ENCODE results near the gene SNX32. TPM values are rescaled to one million over a fixed set of nuclear protein-coding genes. Genes with fewer than 3 reads are reported as not detected.

Gene SNX32
- total RNA-seq, 1 experiment from 2014 or later: not detected

DNA sequence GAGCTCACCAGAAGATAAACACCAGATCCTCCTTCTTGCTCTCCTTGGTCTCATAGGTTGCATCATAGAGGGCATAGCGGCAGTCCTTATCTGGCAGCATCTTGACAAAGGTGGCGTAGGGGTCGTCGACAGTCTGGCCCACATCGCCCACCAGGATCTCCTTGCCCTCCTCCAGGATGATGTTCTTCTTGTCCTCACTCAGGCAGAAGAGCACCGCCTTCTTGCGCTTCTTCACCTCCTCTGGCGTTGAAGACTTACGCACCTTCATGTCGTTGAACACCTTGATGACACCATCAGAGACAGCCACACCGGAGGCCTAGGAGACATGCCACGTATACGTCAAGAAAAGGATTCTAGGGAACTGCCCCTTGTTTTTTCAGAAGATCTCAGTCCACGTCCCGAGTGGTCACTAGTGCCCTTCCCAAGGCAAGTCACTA is 22.2 kb downstream of the SNX32 start:
- Histone ChIP-seq H3K27ac (ENCODE audit: low read depth, low read length) (0 out of 2 replicates have a peak overlapping the region, but pooled peaks have one; percentile 97), H2AFZ (ENCODE audit: low read depth, low read length, poor library complexity, severe bottlenecking) (no peak overlapping the region), H3K79me2 (ENCODE audit: insufficient read depth, low read length) (peaks cover 44% of the 10 kb centered on the region), H3K9me3 (ENCODE audit: control insufficient read depth in 1 of 2, insufficient read depth in 1 of 2, low read depth in 1 of 2, low read length in 2 of 2) (no peaks in the 10 kb centered on the region; a peak in 1 of 4 replicates), H3K9ac (ENCODE audit: low read length) (peak overlapping the region; percentile 87; the same call in 1 of the 2 replicates), H3K4me2 (ENCODE audit: low read length) (peak overlapping the region; percentile 77), H3K4me1 (ENCODE audit: control insufficient read depth in 1 of 2, insufficient read depth in 2 of 2, low read length in 2 of 2) (peaks cover 14 to 32% of the 10 kb centered on the region in 2 experiments), H3K4me3 (replicated peaks in 1 of 2; ENCODE audit: low read depth in 1 of 2, low read length in 2 of 2) (peak overlapping the region; percentile 85 to 100), H3K27me3 (ENCODE audit: insufficient read depth, low read length) (no peaks in the 10 kb centered on the region), H3K36me3 (ENCODE audit: control insufficient read depth in 1 of 2, insufficient read depth in 2 of 2, low read length in 2 of 2) (peaks cover 31 to 56% of the 10 kb centered on the region in 2 experiments), H3K9me2 (ENCODE audit: insufficient read depth) (no peaks in the 10 kb centered on the region), H4K20me1 (ENCODE audit: insufficient read depth) (peaks cover 15% of the 10 kb centered on the region; the same call in 1 of the 2 replicates)
- intact Hi-C loops (cut with micrococcal nuclease): no loop called here
- ATAC-seq: no peak
- no peak for DNase-seq (ENCODE audit: low read depth, low spot score)
- RAD21 ChIA-PET (ENCODE audit: low non-redundant PET in 1 of 2, low total read pairs in 2 of 2, uncharacterized antibody in 2 of 2, unreplicated experiment in 2 of 2): no interaction called here
- BruUV-seq (replicated peaks): no TSS peak
- no peak for TF ChIP-seq JUND (IDR thresholded peaks at IDR 0.05)
- TF ChIP-seq FOSL1 (IDR thresholded peaks at IDR 0.05; ENCODE audit: low read depth): no peak
- TF ChIP-seq SP1 (IDR thresholded peaks at IDR 0.05; ENCODE audit: low read depth): no peak
- TF ChIP-seq TCF7L2 (IDR thresholded peaks at IDR 0.05; ENCODE audit: borderline replicate concordance, extremely low read depth, insufficient read depth, insufficient read length): no peak
- TF ChIP-seq SIN3A (IDR thresholded peaks at IDR 0.05; ENCODE audit: low read depth): no peak
- no peak for TF ChIP-seq EZH2 (IDR thresholded peaks at IDR 0.05)
- TF ChIP-seq, protein P1, sequence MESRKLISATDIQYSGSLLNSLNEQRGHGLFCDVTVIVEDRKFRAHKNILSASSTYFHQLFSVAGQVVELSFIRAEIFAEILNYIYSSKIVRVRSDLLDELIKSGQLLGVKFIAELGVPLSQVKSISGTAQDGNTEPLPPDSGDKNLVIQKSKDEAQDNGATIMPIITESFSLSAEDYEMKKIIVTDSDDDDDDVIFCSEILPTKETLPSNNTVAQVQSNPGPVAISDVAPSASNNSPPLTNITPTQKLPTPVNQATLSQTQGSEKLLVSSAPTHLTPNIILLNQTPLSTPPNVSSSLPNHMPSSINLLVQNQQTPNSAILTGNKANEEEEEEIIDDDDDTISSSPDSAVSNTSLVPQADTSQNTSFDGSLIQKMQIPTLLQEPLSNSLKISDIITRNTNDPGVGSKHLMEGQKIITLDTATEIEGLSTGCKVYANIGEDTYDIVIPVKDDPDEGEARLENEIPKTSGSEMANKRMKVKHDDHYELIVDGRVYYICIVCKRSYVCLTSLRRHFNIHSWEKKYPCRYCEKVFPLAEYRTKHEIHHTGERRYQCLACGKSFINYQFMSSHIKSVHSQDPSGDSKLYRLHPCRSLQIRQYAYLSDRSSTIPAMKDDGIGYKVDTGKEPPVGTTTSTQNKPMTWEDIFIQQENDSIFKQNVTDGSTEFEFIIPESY (IDR thresholded peaks at IDR 0.05; ENCODE audit: extremely low read depth, insufficient replicate concordance, low read length): no peak
- TF ChIP-seq, protein P2, sequence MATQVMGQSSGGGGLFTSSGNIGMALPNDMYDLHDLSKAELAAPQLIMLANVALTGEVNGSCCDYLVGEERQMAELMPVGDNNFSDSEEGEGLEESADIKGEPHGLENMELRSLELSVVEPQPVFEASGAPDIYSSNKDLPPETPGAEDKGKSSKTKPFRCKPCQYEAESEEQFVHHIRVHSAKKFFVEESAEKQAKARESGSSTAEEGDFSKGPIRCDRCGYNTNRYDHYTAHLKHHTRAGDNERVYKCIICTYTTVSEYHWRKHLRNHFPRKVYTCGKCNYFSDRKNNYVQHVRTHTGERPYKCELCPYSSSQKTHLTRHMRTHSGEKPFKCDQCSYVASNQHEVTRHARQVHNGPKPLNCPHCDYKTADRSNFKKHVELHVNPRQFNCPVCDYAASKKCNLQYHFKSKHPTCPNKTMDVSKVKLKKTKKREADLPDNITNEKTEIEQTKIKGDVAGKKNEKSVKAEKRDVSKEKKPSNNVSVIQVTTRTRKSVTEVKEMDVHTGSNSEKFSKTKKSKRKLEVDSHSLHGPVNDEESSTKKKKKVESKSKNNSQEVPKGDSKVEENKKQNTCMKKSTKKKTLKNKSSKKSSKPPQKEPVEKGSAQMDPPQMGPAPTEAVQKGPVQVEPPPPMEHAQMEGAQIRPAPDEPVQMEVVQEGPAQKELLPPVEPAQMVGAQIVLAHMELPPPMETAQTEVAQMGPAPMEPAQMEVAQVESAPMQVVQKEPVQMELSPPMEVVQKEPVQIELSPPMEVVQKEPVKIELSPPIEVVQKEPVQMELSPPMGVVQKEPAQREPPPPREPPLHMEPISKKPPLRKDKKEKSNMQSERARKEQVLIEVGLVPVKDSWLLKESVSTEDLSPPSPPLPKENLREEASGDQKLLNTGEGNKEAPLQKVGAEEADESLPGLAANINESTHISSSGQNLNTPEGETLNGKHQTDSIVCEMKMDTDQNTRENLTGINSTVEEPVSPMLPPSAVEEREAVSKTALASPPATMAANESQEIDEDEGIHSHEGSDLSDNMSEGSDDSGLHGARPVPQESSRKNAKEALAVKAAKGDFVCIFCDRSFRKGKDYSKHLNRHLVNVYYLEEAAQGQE (IDR thresholded peaks at IDR 0.05; ENCODE audit: low read depth): no peak
- TF ChIP-seq, protein P3, sequence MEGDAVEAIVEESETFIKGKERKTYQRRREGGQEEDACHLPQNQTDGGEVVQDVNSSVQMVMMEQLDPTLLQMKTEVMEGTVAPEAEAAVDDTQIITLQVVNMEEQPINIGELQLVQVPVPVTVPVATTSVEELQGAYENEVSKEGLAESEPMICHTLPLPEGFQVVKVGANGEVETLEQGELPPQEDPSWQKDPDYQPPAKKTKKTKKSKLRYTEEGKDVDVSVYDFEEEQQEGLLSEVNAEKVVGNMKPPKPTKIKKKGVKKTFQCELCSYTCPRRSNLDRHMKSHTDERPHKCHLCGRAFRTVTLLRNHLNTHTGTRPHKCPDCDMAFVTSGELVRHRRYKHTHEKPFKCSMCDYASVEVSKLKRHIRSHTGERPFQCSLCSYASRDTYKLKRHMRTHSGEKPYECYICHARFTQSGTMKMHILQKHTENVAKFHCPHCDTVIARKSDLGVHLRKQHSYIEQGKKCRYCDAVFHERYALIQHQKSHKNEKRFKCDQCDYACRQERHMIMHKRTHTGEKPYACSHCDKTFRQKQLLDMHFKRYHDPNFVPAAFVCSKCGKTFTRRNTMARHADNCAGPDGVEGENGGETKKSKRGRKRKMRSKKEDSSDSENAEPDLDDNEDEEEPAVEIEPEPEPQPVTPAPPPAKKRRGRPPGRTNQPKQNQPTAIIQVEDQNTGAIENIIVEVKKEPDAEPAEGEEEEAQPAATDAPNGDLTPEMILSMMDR (IDR thresholded peaks at IDR 0.05 in 2 of 3, conservative IDR thresholded peaks at IDR 0.05 in 1 of 3; ENCODE audit: borderline replicate concordance in 1 of 3, insufficient read depth in 1 of 3, low read depth in 2 of 3, low read length in 2 of 3): no peak
- TF ChIP-seq, protein P4, sequence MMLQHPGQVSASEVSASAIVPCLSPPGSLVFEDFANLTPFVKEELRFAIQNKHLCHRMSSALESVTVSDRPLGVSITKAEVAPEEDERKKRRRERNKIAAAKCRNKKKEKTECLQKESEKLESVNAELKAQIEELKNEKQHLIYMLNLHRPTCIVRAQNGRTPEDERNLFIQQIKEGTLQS (IDR thresholded peaks at IDR 0.05): no peak
- TF ChIP-seq YY1 (IDR thresholded peaks at IDR 0.05; ENCODE audit: extremely low read depth, insufficient replicate concordance, low read depth, low read length): no peak
- TF ChIP-seq EZH2phosphoT487 (IDR thresholded peaks at IDR 0.05; ENCODE audit: borderline replicate concordance): no peak
- TF ChIP-seq, protein P5, sequence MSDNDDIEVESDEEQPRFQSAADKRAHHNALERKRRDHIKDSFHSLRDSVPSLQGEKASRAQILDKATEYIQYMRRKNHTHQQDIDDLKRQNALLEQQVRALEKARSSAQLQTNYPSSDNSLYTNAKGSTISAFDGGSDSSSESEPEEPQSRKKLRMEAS (IDR thresholded peaks at IDR 0.05): no peak
- no peak for TF ChIP-seq CEBPB (IDR thresholded peaks at IDR 0.05; ENCODE audit: low read depth)
- TF ChIP-seq POLR2A (IDR thresholded peaks at IDR 0.05; ENCODE audit: borderline replicate concordance, extremely low read depth, insufficient read depth, insufficient read length): no peak
- TF ChIP-seq ELF1 (IDR thresholded peaks at IDR 0.05; ENCODE audit: borderline replicate concordance, low read depth): no peak
- no peak for TF ChIP-seq CBX3 (IDR thresholded peaks at IDR 0.05; ENCODE audit: low read depth)
- TF ChIP-seq POLR2AphosphoS5 (IDR thresholded peaks at IDR 0.05; ENCODE audit: low read depth, low read length): no peak
- TF ChIP-seq EGR1 (IDR thresholded peaks at IDR 0.05; ENCODE audit: low read depth): no peak
- no peak for TF ChIP-seq SRF (IDR thresholded peaks at IDR 0.05; ENCODE audit: low read depth)
- CTCF ChIA-PET: no interaction called here
- POLR2A ChIA-PET: no interaction called here

All from HCT116 (cell line).